Pons (tissue), 1 donor: ENCODE data around the gene SPDYE17.
"Not testable (repeated sequence)": the region's sequence is repeated elsewhere in the genome, so short reads cannot be mapped to it uniquely, and the experiment has no call there.

ENCODE experiments used
- DNase-seq: peaks from one replicate; pipeline ENCODE4 v3.0.0-alpha.2; 2016; ENCODE audit warnings: low spot score

The SPDYE17 gene

DNA sequence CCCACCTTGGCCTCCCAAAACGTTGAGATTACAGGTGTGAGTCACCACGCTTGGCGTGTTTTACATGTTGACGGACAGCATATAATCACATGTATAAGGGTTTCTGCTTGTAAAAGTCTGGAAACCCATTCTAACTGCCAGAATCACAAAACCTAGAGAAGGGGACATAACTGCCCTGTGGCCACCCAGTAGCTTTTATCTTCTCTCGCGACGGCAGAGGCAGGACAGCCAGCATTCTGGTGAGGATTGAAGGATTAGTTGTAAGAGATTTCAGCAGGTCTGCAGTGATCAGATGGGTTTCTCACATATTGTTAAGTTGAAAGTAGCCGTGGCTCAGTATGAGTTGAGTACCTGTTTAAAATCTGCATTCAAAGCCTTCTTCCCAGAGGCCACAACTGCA, 59.8 kb downstream of the SPDYE17 start:
- not testable (repeated sequence) for DNase-seq
